NT2/D1 (cell line): ENCODE data around the gene ACCSL.

ENCODE experiments used
- SUZ12 ChIP-seq: IDR thresholded peaks from 2 replicates; pipeline ENCODE4 v1.6.1; 2011; ENCODE audit not compliant: insufficient read length, insufficient read depth; ENCODE audit errors: extremely low read depth
- YY1 ChIP-seq: IDR thresholded peaks from 2 replicates; pipeline ENCODE4 v1.6.1; 2011; ENCODE audit not compliant: insufficient read length, insufficient read depth
- ZNF274 ChIP-seq: IDR thresholded peaks from 2 replicates; pipeline ENCODE4 v1.6.1; 2011; ENCODE audit warnings: mild to moderate bottlenecking, low read depth, low read length

DNA sequence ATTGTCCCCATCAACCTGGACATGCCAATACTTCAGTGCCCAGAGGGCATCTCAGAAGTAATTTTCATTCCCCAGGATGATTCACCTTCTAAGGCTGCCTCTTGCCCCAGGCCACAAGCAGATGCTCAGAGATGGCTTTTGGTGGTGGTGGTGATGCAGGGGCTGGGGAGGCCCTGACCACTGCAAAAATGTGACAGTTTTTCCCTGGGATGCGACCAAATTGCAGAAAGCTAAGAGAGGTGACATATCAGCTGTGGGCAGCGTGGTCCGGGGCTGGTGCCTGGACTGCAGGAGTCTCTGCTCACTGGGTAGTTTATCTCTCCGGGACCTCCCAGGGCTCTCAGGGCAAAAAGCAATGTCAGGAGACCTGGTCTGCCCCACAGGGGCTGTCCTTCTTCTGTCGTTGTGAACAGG lies 39.7 kb upstream of the ACCSL start:
- TF ChIP-seq SUZ12 (no peak), YY1 (no peak), ZNF274 (no peak)
